ENCODE data around the gene PDXK. TPM values are rescaled to one million over a fixed set of nuclear protein-coding genes. Genes with fewer than 3 reads are reported as not detected.

The PDXK gene
- total RNA-seq, 2 donors from 2014 or later = 33.7 to 68.9 TPM

GRCh38 chr21:43687566-43688399 is 31.1 kb upstream of the PDXK start:
- H3K4me1 ChIP-seq = no peaks in the 10 kb centered on the region
- H3K4me3 ChIP-seq = no peak overlapping the region
- intact Hi-C loops (cut with DNase I) = no loop called here
- H3K36me3 ChIP-seq (replicated peaks in 1 of 2; ENCODE audit: insufficient read depth in 1 of 2, low read depth in 2 of 2) = peaks cover 0 to 45% of the 10 kb centered on the region in 2 donors
- no peaks in the 10 kb centered on the region for H3K27me3 ChIP-seq
- no peaks in the 10 kb centered on the region for H3K9me3 ChIP-seq
- no peak overlapping the region for H3K27ac ChIP-seq
- ATAC-seq (no peak), DNase-seq (no peak)
- TF ChIP-seq, protein P1, sequence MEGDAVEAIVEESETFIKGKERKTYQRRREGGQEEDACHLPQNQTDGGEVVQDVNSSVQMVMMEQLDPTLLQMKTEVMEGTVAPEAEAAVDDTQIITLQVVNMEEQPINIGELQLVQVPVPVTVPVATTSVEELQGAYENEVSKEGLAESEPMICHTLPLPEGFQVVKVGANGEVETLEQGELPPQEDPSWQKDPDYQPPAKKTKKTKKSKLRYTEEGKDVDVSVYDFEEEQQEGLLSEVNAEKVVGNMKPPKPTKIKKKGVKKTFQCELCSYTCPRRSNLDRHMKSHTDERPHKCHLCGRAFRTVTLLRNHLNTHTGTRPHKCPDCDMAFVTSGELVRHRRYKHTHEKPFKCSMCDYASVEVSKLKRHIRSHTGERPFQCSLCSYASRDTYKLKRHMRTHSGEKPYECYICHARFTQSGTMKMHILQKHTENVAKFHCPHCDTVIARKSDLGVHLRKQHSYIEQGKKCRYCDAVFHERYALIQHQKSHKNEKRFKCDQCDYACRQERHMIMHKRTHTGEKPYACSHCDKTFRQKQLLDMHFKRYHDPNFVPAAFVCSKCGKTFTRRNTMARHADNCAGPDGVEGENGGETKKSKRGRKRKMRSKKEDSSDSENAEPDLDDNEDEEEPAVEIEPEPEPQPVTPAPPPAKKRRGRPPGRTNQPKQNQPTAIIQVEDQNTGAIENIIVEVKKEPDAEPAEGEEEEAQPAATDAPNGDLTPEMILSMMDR (IDR thresholded peaks at IDR 0.05) = no peak
- no peak for TF ChIP-seq POLR2A (IDR thresholded peaks at IDR 0.05)
- WGBS, 2 donors = 79 to 92% methylated on average over 26 to 27 of the region's 27 CpGs

GRCh38 chr21:43688906-43689305 is 30.0 kb upstream of the PDXK start:
- intact Hi-C loops (cut with DNase I) = no loop called here
- Histone ChIP-seq H3K9me3 (no peaks in the 10 kb centered on the region), H3K36me3 (replicated peaks in 1 of 2; ENCODE audit: insufficient read depth in 1 of 2, low read depth in 2 of 2) (peaks cover 0 to 45% of the 10 kb centered on the region in 2 donors), H3K4me1 (no peaks in the 10 kb centered on the region), H3K27ac (no peak overlapping the region), H3K27me3 (no peaks in the 10 kb centered on the region), H3K4me3 (no peak overlapping the region)
- DNase-seq (no peak), ATAC-seq (no peak)
- 91 to 94% methylated on average over 8 to 12 of the region's 12 CpGs for WGBS, 2 donors
- TF ChIP-seq, protein P1 (IDR thresholded peaks at IDR 0.05) = no peak
- no peak for TF ChIP-seq POLR2A (IDR thresholded peaks at IDR 0.05)

DNA sequence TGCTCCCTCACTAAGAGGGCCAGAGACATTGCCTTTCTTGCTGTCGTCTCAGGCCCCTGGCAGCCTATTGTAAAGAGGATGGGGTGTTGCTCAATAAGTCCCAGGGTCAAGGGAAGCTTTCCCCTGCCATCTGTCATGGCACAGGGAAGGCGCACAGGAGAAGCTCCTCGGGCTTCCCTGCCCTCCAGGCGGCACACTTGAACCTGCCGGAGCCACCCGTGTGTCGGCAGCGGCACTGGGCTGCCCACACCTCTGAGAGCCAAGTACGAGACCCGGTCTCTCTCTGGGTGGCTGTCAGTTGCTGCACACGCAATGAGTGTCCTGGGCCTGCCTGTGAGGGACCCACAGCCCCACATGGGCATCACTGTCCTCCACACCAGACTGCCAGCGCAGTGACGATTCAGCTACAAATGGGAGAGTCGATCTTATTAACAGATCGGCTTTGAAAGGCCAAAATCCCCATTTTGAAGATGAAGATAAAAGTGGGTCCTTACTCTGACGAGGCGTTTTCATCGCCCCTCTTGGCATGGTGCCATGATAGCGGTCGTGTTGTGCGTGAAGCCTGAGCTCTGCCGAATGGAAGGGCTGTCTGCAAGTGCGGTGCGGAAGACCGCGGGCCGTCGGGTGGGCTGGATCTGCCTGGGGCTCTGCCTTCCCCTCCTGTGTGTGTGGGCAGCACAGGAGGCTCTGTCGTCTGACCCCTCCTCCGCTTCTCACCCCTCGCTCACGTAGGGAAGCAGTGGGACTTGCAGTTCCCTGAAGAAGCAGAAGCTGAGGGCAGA is 29.2 kb upstream of the PDXK start:
- TF ChIP-seq POLR2A (IDR thresholded peaks at IDR 0.05) = no peak
- TF ChIP-seq, protein P1 (IDR thresholded peaks at IDR 0.05) = no peak
- DNase-seq (no peak), ATAC-seq (no peak)
- 91 to 92% methylated on average over 21 to 32 of the region's 32 CpGs for WGBS, 2 donors
- no peaks in the 10 kb centered on the region for H3K27me3 ChIP-seq
- H3K4me3 ChIP-seq = no peak overlapping the region
- H3K36me3 ChIP-seq (replicated peaks in 1 of 2; ENCODE audit: insufficient read depth in 1 of 2, low read depth in 2 of 2) = peaks cover 0 to 41% of the 10 kb centered on the region in 2 donors
- H3K4me1 ChIP-seq = no peaks in the 10 kb centered on the region
- no peaks in the 10 kb centered on the region for H3K9me3 ChIP-seq
- intact Hi-C loops (cut with DNase I) = no loop called here
- H3K27ac ChIP-seq = no peak overlapping the region

DNA sequence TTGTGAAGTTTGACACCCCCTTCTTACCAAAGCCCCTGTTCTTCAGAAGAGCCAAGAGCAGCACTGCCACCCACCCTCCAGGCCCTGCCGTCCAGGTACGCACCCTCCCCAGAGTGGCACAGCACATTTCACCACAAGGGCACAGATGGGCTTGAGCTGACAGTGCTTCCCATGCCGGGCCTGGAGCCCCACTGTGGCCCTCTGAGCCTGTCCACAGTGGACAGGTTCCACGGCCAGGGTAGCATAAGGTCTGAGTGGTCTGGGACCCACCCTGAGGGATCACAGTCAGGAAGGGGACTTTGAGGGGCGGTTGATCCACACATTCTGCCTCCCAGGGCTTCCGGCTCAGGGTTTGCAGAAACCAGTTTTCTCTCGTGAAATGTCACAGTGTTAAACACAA is 28.6 kb upstream of the PDXK start:
- 93 to 97% methylated on average over 3 to 6 of the region's 7 CpGs for WGBS, 2 donors
- TF ChIP-seq, protein P1 (IDR thresholded peaks at IDR 0.05) = no peak
- TF ChIP-seq POLR2A (IDR thresholded peaks at IDR 0.05) = no peak

More for the DNA sequence above, 28.6 kb upstream of the PDXK start:
- Histone ChIP-seq H3K4me3 (no peak overlapping the region), H3K27ac (no peak overlapping the region), H3K36me3 (replicated peaks in 1 of 2; ENCODE audit: insufficient read depth in 1 of 2, low read depth in 2 of 2) (peaks cover 0 to 35% of the 10 kb centered on the region in 2 donors), H3K27me3 (no peaks in the 10 kb centered on the region), H3K9me3 (no peaks in the 10 kb centered on the region), H3K4me1 (no peaks in the 10 kb centered on the region)
- ATAC-seq (no peak), DNase-seq (no peak)
- intact Hi-C loops (cut with DNase I) = no loop called here

All from body of pancreas (tissue), 4 donors.